AG04449 (cell line): ENCODE measurements around the gene SH3PXD2A.

Source experiments
- CTCF ChIA-PET: fragments of 350-600 bp; formaldehyde crosslinking; extraction: SDS; loops from one replicate; lab custom pipeline; 2021; ENCODE audit warnings: antibody characterized with exemption; lab: Yijun Ruan, JAX
- POLR2A ChIA-PET: fragments of 400-600, 350-600 bp; formaldehyde crosslinking; extraction: SDS; loops from one replicate; lab custom pipeline; 2020; ENCODE audit warnings: antibody characterized with exemption, inconsistent platforms; lab: Yijun Ruan, JAX
- DNase-seq: peaks from one replicate; pipeline ENCODE4 v3.0.0-alpha.2; 2010; ENCODE audit warnings: low read depth, low spot score
- H3K4me3 ChIP-seq: 2 replicates; pipeline ENCODE4 v1.5.1; 2011; ENCODE audit warnings: low read depth, mild to moderate bottlenecking, control low read depth, low read length
- CTCF ChIP-seq: IDR thresholded peaks from one replicate; pipeline ENCODE4 v1.5.1; 2011; ENCODE audit warnings: mild to moderate bottlenecking, moderate library complexity, low read length, control low read depth, inconsistent platforms; ENCODE audit not compliant: insufficient read depth; ENCODE audit errors: missing control alignments

Gene SH3PXD2A

GRCh38 chr10:103881416-103882284, 26.3 kb upstream of the SH3PXD2A start:
- no peak for DNase-seq
- no peak overlapping the region for H3K4me3 ChIP-seq
- CTCF ChIA-PET, result interaction anchor here (0.6 to 14.4 kb wide), 6 partner anchors 20 to 485 kb away, joined by 3 to 552 read pairs (median 4); partner anchors contain the start of gene SH3PXD2A
- TF ChIP-seq CTCF, result no peak
- POLR2A ChIA-PET, result no interaction called here

GRCh38 chr10:103879831-103880230, 24.5 kb upstream of the SH3PXD2A start:
- ChIA-PET POLR2A (no interaction called here), CTCF (interaction anchor here (0.5 to 14.4 kb wide), 4 partner anchors 10 to 228 kb away, joined by 3 to 552 read pairs (median 24); partner anchors contain the start of gene SH3PXD2A)
- H3K4me3 ChIP-seq, result no peak overlapping the region
- no peak for DNase-seq
- no peak for TF ChIP-seq CTCF

GRCh38 chr10:103879409-103879808, 24.0 kb upstream of the SH3PXD2A start:
- CTCF ChIA-PET, result interaction anchor here (0.9 to 14.4 kb wide), 3 partner anchors 11 to 167 kb away, joined by 3 to 552 read pairs (median 45); partner anchors contain the start of gene SH3PXD2A
- POLR2A ChIA-PET, result no interaction called here
- DNase-seq, result no peak
- no peak overlapping the region for H3K4me3 ChIP-seq
- TF ChIP-seq CTCF, result no peak

- DNase-seq, result no peak
- H3K4me3 ChIP-seq, result no peak overlapping the region
- TF ChIP-seq CTCF, result no peak
- POLR2A ChIA-PET, result no interaction called here
- CTCF ChIA-PET, result interaction anchor here (1.1 to 14.4 kb wide), 5 partner anchors 8 to 165 kb away, joined by 3 to 552 read pairs (median 4); no protein-coding TSS in a partner anchor
These were observed 22.5 kb upstream of the SH3PXD2A start for GRCh38 chr10:103877861-103878260.

- H3K4me3 ChIP-seq, result no peak overlapping the region
- CTCF ChIA-PET, result interaction anchor here (0.6 to 8.3 kb wide), 4 partner anchors 9 to 163 kb away, joined by 3 to 95 read pairs (median 38); partner anchors contain the start of gene SH3PXD2A
- DNase-seq, result no peak
- TF ChIP-seq CTCF, result no peak
- POLR2A ChIA-PET, result no interaction called here
These were observed 20.8 kb upstream of the SH3PXD2A start for GRCh38 chr10:103876155-103876554.

GRCh38 chr10:103874730-103875129, 19.4 kb upstream of the SH3PXD2A start:
- no peak for TF ChIP-seq CTCF
- no peak overlapping the region for H3K4me3 ChIP-seq
- CTCF ChIA-PET, result interaction anchor here (0.6 to 8.3 kb wide), 8 partner anchors 11 to 268 kb away, joined by 3 to 95 read pairs (median 3); partner anchors contain the start of gene SH3PXD2A
- POLR2A ChIA-PET, result interaction anchor here (0.6 kb wide), 1 partner anchor 161 kb away, joined by 3 read pairs; no protein-coding TSS in a partner anchor
- DNase-seq, result no peak
